ENCODE data around the gene BCL11B.

- TF ChIP-seq MAFK (IDR thresholded peaks at IDR 0.05; ENCODE audit: low read depth, low read length) (no peak), FOSL1 (IDR thresholded peaks at IDR 0.05; ENCODE audit: insufficient read depth, low read depth, low read length) (no peak), POLR2A (IDR thresholded peaks at IDR 0.05; ENCODE audit: control extremely low read depth in 1 of 2, low read depth in 2 of 2, low read length in 2 of 2) (no peak), HDAC6 (IDR thresholded peaks at IDR 0.05; ENCODE audit: low read depth, low read length) (no peak), CTCF (IDR thresholded peaks at IDR 0.05; ENCODE audit: control extremely low read depth in 1 of 3, insufficient read depth in 1 of 3, low read depth in 1 of 3, low read length in 3 of 3) (no peak), SAP30 (IDR thresholded peaks at IDR 0.05; ENCODE audit: insufficient read depth, insufficient replicate concordance, low read length) (no peak), RBBP5 (IDR thresholded peaks at IDR 0.05; ENCODE audit: borderline replicate concordance, low read depth, low read length) (no peak)
These were observed 23.2 kb downstream of the BCL11B start for GRCh38 chr14:99248761-99249171.

All from H1 (cell line).